ENCODE results near the gene NCMAP. TPM values are rescaled to one million over a fixed set of nuclear protein-coding genes. Genes with fewer than 3 reads are reported as not detected.

Gene NCMAP
- total and polyA plus RNA-seq, 2 of the 4 experiments (the other 2 are of a cell fraction): not detected

- Histone ChIP-seq H2AK9ac (replicated peaks; ENCODE audit: low read depth, low read length, poor library complexity) (no peak overlapping the region), H3K36me3 (ENCODE audit: control insufficient read depth, insufficient read depth, low read length) (peaks cover 62% of the 10 kb centered on the region), H3K9me1 (ENCODE audit: insufficient read depth, low read length) (no peaks in the 10 kb centered on the region), H3K4me3 (ENCODE audit: insufficient read depth, low read depth, low read length) (no peak overlapping the region), H4K91ac (ENCODE audit: insufficient read depth, low read depth, low read length) (no peak overlapping the region), H2AFZ (replicated peaks; ENCODE audit: low read length, poor library complexity) (no peak overlapping the region), H2AK5ac (ENCODE audit: low read depth, low read length) (no peak overlapping the region), H3K79me1 (ENCODE audit: low read depth in 1 of 2, low read length in 2 of 2) (peaks cover 26 to 46% of the 10 kb centered on the region in 2 experiments), H3K27ac (ENCODE audit: insufficient read depth, low read length) (no peak overlapping the region), H3K18ac (ENCODE audit: low read depth, low read length) (no peak overlapping the region), H3K56ac (ENCODE audit: extremely low read depth, insufficient read depth, low read length) (no peak overlapping the region), H2BK120ac (ENCODE audit: low read depth, low read length) (no peak overlapping the region), H3K9ac (ENCODE audit: low read depth, low read length) (no peak overlapping the region), H4K8ac (ENCODE audit: low read depth in 2 of 2, low read length in 2 of 2) (no peak overlapping the region), H3K4ac (ENCODE audit: low read depth, low read length) (no peak overlapping the region), H3K23ac (ENCODE audit: low read depth, low read length) (no peak overlapping the region), H4K5ac (ENCODE audit: low read depth, low read length) (no peak overlapping the region), H3K27me3 (ENCODE audit: control insufficient read depth, insufficient read depth, low read length) (no peaks in the 10 kb centered on the region), H3K4me1 (ENCODE audit: control insufficient read depth, insufficient read depth, low read length) (no peaks in the 10 kb centered on the region), H3K9me3 (ENCODE audit: control insufficient read depth, insufficient read depth, low read length) (no peaks in the 10 kb centered on the region), H2BK20ac (ENCODE audit: low read depth, low read length) (no peak overlapping the region), H3K4me2 (ENCODE audit: low read depth, low read length) (no peak overlapping the region), H2BK15ac (ENCODE audit: low read depth, low read length) (no peak overlapping the region), H3K14ac (replicated peaks; ENCODE audit: low read depth, low read length) (no peak overlapping the region), H2BK5ac (ENCODE audit: low read depth, low read length, poor library complexity, severe bottlenecking) (no peak overlapping the region), H4K20me1 (ENCODE audit: insufficient read depth, low read length) (peaks cover 10% of the 10 kb centered on the region; the same call in 1 of the 2 replicates)
- ATAC-seq (ENCODE audit: low read depth) (no peak), DNase-seq (no peak)
- WGBS, 2 experiments (ENCODE audit: extremely low coverage in 2 of 2, insufficient read length in 1 of 2): no CpG with 5 or more reads among the region's 13 CpGs
- in situ Hi-C loops (cut with MboI; ENCODE audit: low sequenced_read_pairs) (no loop called here), dilution Hi-C loops (cut with HindIII; ENCODE audit: low sequenced_read_pairs, unreplicated experiment) (loop anchor here (25.0 kb wide), 1 partner anchor 560 kb away; no protein-coding TSS in a partner anchor), intact Hi-C loops (cut with micrococcal nuclease) (no loop called here)
- TF ChIP-seq ELK1 (IDR thresholded peaks at IDR 0.05; ENCODE audit: borderline replicate concordance, low read depth, low read length) (no peak), MXI1 (IDR thresholded peaks at IDR 0.05; ENCODE audit: borderline replicate concordance, low read depth, low read length) (no peak), USF2 (IDR thresholded peaks at IDR 0.05; ENCODE audit: low read depth, low read length) (no peak), CTCF (conservative IDR thresholded peaks at IDR 0.05; ENCODE audit: low read depth, low read length) (no peak), RAD21 (IDR thresholded peaks at IDR 0.05; ENCODE audit: low read length) (no peak), NFE2L2 (IDR thresholded peaks at IDR 0.05; ENCODE audit: low read depth, low read length) (no peak), SMC3 (IDR thresholded peaks at IDR 0.05; ENCODE audit: low read depth, low read length) (no peak)
- ChIA-PET POLR2A (ENCODE audit: unreplicated experiment) (no interaction called here), CTCF (no interaction called here)
- BruUV-seq (replicated peaks): no TSS peak
Observed at GRCh38 chr1:24652382-24652781, 96.5 kb downstream of the NCMAP start.
